Effector memory CD8-positive, alpha-beta T cell (primary cell): Measurements from ENCODE around the gene CNOT8.

Experiments used
- ATAC-seq: fragments of 150-1000 bp; cut with Tn5 transposase; replicated peaks from 2 replicates; pipeline ENCODE4 v1.10.0; 2021; ENCODE audit warnings: mild to moderate bottlenecking, moderate library complexity
- DNase-seq, 3 experiments: peaks; one replicate each; pipeline ENCODE4 v3.0.0; 2021
- H3K27ac Mint-ChIP-seq, 2 donors: one replicate each; pipeline ENCODE4 v1.8.0; 2022; ENCODE audit warnings: mild to moderate bottlenecking in 2 of 2, mixed read lengths in 2 of 2, moderate library complexity in 2 of 2
- H3K27me3 Mint-ChIP-seq, 2 donors: one replicate each; pipeline ENCODE4 v1.8.0; 2022; ENCODE audit warnings: mixed read lengths in 2 of 2
- H3K36me3 Mint-ChIP-seq: one replicate; pipeline ENCODE4 v1.8.0; 2022; ENCODE audit warnings: mild to moderate bottlenecking, moderate library complexity, mixed read lengths; ENCODE audit not compliant: insufficient read depth
- H3K4me1 Mint-ChIP-seq, 2 donors: one replicate each; pipeline ENCODE4 v1.8.0; 2022; ENCODE audit warnings: low read depth in 2 of 2, mixed read lengths in 2 of 2
- H3K4me3 Mint-ChIP-seq, 2 donors: one replicate each; pipeline ENCODE4 v1.8.0; 2022; ENCODE audit warnings: mild to moderate bottlenecking in 2 of 2, mixed read lengths in 2 of 2, moderate library complexity in 2 of 2
- H3K9me3 Mint-ChIP-seq, 2 donors: one replicate each; pipeline ENCODE4 v1.8.0; 2022; ENCODE audit warnings: mixed read lengths in 2 of 2

CNOT8 gene

DNA sequence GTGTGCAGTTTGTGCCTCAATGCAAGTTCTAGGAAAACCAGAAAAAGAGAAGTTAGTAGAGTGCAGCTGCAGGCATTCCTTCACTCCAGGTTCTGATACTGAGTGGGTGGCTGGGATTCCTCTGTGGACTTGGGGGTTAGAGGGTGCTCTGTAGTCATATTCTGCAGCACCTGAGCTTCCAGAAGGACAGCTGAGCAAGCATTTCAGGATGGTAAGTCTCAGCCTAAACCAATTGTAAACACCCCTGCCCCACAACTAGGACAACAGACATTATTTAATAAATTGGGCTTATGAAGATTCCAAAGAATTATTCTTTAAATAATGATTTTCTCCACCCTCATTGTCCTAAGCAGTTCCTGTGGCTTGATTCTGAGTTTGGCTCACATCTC is 17.2 kb upstream of the CNOT8 start:
- Mint-ChIP-seq H3K36me3 (no peaks in the 10 kb centered on the region), H3K27ac (no peak overlapping the region), H3K9me3 (no peaks in the 10 kb centered on the region), H3K27me3 (no peaks in the 10 kb centered on the region), H3K4me1 (no peaks in the 10 kb centered on the region), H3K4me3 (no peak overlapping the region)
- no peak for ATAC-seq
- no peak for DNase-seq

DNA sequence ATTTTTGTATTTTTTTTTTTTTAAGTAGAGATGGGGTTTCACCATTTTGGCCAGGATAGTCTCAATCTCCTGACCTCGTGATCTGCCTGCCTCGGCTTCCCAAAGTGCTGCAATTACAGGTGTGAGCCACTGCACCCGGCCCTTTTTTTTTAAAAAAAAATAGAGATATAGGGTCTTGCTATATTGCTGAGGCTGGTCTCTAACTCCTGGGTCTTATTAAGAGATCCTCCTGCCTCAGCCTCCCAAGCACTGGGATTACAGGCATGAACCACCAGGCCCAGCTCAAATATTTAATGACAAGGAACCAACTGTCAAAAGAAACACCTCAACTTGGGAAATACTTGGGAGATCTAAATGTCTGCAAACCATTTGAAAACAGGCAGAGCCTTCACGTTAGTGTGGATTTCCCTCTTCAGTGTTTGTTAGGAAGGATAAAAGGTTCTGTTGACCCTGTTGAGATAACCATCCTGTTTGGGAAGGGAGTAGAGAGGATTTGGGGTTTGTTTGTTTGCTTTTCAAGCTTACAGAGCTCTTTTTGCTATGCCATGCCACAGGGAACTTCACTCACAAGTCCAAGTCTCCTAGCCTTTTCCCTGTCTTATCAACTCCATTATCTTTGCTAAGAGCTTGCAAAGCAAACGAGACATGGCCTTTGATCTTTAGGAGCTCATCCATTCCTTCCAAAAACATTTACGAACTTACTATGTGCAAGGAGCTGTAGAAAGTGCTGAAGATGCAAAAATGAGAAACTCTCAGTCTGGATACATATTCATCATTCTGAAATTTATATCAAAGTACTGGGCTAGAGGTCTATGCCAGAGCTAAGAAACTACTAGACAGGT is 15.5 kb upstream of the CNOT8 start:
- no peaks in the 10 kb centered on the region for H3K9me3 Mint-ChIP-seq
- no peak overlapping the region for H3K27ac Mint-ChIP-seq
- no peaks in the 10 kb centered on the region for H3K27me3 Mint-ChIP-seq
- H3K4me3 Mint-ChIP-seq, result no peak overlapping the region
- ATAC-seq, result no peak
- no peaks in the 10 kb centered on the region for H3K4me1 Mint-ChIP-seq
- no peak for DNase-seq
- H3K36me3 Mint-ChIP-seq, result peaks cover 5% of the 10 kb centered on the region

DNA sequence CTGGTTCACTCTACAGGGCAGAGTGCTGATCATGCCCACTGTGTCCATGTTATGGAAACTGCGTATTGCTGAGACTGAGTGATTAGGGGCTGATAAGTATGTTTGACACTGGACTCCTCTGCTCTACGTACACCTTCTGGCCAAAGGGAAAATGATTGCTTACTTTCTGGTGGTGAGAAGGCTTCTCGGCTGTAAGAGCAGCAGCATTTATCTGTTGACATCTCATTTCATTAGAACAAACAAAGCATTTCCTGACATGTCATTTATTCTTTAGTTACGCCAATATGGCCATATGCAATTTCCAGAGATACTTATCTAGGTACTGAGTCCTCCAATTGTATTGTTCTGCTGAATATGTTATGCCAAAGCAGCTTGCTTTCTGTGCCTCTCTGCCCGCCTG is 13.6 kb upstream of the CNOT8 start:
- Mint-ChIP-seq H3K4me3 (no peak overlapping the region), H3K27ac (no peak overlapping the region), H3K4me1 (no peaks in the 10 kb centered on the region), H3K36me3 (peaks cover 5% of the 10 kb centered on the region), H3K27me3 (no peaks in the 10 kb centered on the region), H3K9me3 (no peaks in the 10 kb centered on the region)
- no peak for DNase-seq
- ATAC-seq, result no peak

DNA sequence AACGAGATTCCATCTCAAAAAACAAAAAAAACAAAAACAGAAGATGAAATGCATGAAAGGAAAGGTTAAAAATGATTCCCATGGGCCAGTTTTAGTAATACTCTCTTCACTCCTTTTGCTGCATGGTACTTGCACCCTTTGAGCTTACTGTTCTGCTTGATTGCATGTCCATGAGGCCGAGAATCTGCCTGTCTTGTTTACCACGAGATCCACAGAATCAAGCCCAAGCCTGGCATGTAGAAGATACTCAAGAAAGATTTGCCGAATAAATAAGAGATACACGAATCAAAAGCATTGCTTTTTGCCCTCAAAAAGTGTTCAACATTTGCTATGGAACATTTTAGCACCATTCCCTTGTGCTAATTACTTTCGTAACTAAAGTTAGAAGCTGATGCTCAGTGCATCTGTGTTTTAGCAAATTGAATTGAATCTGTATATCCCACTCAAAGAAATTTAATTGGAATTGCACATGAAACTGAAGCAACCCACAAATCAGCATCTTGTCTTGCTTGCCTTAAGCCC is 9.1 kb upstream of the CNOT8 start:
- Mint-ChIP-seq H3K9me3 (no peaks in the 10 kb centered on the region), H3K27ac (no peak overlapping the region), H3K27me3 (no peaks in the 10 kb centered on the region), H3K36me3 (peaks cover 5% of the 10 kb centered on the region), H3K4me1 (no peaks in the 10 kb centered on the region), H3K4me3 (no peak overlapping the region)
- DNase-seq (no peak), ATAC-seq (no peak)

DNA sequence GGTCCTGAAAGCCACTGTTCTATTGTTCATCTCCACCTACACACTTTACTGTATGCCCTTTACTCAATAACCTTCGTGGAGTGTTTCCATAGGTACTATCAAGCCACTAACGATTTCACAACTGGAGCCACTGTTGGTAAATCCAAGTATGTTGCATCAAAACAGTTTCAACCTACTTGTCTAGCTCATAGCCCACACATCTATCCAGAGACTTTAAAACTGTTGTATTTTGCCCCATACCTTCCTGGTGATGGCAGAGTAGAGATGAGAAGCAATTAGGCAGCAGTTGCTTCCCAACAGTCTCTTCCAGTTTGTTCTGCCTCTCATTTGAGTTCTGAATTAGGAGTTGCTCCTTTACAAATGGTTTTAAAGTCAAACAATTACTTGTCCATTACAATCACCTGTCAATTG is 8.6 kb upstream of the CNOT8 start:
- H3K36me3 Mint-ChIP-seq, result peaks cover 5% of the 10 kb centered on the region
- no peaks in the 10 kb centered on the region for H3K27me3 Mint-ChIP-seq
- no peak for ATAC-seq
- no peaks in the 10 kb centered on the region for H3K4me1 Mint-ChIP-seq
- H3K4me3 Mint-ChIP-seq, result no peak overlapping the region
- H3K27ac Mint-ChIP-seq, result peak overlapping the region in 1 of 2 donors; percentile 38
- H3K9me3 Mint-ChIP-seq, result no peaks in the 10 kb centered on the region
- DNase-seq, result no peak

DNA sequence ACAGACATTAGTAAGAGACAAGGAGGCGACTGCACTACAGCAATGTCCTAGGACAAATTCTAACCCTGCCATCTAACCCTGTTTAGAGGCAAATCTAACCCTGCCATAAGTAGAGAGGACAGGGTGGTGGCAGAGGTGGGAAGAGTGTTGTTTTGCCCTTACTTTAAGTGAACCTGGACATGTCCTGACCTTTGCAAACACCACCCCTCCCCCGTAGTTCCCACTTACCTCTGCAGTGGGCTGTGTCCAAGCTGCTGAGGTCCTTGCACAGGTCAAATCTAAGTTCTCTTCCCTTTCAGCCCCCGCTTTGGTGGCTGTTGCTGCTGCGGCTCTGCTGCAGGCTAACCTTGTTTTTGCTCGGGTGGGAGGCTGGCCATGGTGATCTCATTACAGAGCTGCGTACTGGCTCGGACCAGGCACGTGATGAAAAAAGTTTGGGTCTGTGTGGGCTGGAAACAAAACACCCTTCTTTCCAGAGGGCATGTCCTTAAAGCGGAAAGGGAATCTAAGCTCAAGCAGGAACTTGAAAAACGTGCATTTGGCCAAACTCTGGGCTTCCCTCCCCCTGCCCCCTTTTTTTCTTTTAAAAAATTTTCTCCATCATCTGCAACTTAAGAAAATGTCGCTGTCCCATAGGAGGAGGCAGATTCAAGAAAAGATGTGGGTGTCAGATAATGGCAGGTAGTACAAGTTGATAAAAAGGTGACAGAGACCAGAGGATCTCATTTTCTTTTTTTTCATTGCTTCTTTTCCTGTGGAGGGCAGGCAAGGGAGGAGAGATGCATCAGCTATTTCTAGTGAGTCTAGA is 8.0 kb upstream of the CNOT8 start, which contains the start of gene FAXDC2:
Gene FAXDC2 (minus strand): TSS at position 349 of the 808 bp plus-strand sequence. CDS start 12,425 bp downstream, outside the sequence.
- Mint-ChIP-seq H3K9me3 (no peaks in the 10 kb centered on the region), H3K36me3 (peaks cover 5% of the 10 kb centered on the region), H3K4me3 (no peak within 1 kb of the TSS), H3K4me1 (no peaks in the 10 kb centered on the region), H3K27ac (peak within 1 kb of the TSS in 1 of 2 donors; percentile 38), H3K27me3 (no peaks in the 10 kb centered on the region)
- DNase-seq (no peak), ATAC-seq (no peak)

DNA sequence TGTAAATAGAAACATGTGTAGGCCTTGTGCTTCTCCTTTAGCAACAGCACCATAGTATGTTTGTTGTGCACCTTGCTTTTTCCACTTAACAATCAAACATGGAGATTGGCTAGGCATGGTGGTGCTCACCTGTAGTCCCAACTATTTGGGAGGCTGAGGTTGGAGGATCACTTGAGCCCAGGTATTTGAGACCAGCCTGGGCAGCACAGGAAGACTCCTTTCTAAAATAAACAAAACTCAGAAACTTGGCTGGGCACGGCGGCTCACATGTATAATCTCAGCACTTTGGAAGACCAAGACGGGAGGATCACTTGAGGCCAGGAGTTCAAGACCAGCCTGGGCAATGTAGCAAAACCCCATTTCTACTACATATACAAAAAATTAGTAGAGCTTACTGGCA is 7.1 kb upstream of the CNOT8 start:
- ATAC-seq (no peak), DNase-seq (no peak)
- Mint-ChIP-seq H3K27ac (no peak overlapping the region), H3K27me3 (no peaks in the 10 kb centered on the region), H3K9me3 (no peaks in the 10 kb centered on the region), H3K4me3 (no peak overlapping the region), H3K36me3 (peaks cover 5% of the 10 kb centered on the region), H3K4me1 (no peaks in the 10 kb centered on the region)

DNA sequence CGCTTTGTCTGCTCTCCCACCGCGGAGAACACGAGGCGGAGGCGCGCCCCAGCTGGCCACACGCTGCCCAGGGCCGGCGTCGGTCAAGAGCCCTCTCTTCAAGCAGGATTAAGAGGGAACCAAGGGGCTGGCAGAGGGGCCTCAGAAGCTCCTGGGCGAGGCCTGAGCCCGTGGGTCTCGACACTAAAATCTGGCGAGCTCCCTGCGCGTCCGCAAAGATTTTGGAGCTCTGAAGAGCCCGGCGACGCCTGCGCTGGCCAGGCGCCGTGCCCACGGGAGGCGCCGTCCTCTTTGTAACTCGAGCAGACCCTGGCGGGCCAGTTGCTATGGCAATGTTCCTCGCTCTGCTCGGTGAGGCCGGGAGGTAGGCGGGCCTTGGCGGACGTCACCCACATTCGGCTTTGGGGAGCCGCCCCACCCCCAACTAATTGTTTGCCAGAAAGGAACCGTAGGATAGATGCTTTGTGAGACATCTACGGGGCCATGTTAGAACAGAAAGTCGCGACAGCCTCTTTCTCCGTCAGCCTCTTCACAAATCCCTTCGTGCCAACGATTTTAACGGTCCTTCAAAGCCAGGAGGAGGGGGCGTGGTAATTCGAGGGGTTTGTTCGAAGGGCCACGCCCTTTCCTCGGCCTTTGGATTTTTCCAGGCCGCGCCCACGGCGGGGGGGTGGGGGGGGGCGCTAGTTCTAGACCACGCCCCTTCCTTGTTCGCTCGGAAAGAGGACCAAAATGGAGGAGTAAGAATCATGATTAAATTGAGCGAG is 714 bp upstream of the CNOT8 start:
- H3K36me3 Mint-ChIP-seq, result peaks cover 20% of the 10 kb centered on the region
- DNase-seq, result peak; percentile 82 to 85 (median 84)

DNA sequence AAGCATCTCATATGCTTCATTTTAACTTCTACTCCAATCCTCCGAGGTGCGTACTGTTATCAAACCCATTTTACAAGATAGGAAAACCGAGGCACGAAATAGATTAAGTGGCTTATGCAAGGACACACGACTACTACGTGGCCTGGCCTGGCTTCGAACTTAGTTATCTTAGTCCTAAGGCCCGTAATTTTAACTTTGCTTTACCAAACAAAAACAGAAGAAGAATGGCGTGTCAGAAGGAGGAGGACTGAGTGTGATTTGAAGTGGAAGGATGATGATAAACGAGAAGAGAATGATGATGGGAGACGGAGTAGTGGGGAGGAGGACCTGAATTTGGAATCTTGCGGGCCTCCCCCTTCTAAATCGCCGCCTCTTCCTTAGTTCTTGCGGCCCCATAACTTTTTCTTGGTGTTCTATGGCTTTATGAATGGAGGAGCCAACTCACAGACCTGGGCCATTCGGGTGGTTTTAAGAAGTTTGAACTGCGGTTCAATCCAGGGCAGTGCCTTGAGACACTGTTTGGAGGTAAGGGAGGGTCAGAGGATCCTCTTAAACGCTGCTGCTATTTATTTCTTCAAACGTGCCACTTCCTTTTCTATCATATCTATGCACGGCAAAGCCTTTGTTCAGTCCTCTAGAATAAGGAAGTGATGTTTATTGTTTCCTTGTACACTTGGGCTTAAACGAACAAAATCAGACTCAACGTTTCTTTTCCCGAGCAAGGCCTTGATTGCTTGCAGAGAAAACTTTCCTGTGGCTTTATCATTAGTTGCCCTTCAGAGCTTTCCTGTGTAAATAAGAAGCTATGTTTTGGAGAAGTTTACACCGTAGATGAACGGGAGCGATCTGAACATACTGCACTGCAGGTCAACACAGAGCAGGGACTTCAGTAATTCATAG is 795 bp downstream of the CNOT8 start:
- H3K36me3 Mint-ChIP-seq, result peaks cover 27% of the 10 kb centered on the region
- H3K27ac Mint-ChIP-seq, result peak overlapping the region; percentile 96 to 99

More for the DNA sequence above, 714 bp upstream of the CNOT8 start:
- Mint-ChIP-seq H3K9me3 (no peaks in the 10 kb centered on the region), H3K4me1 (peaks cover 34 to 47% of the 10 kb centered on the region in 2 donors), H3K27ac (peak overlapping the region; percentile 96 to 99), H3K27me3 (no peaks in the 10 kb centered on the region), H3K4me3 (peak overlapping the region; percentile 91 to 98)
- ATAC-seq, result peak; percentile 63

DNA sequence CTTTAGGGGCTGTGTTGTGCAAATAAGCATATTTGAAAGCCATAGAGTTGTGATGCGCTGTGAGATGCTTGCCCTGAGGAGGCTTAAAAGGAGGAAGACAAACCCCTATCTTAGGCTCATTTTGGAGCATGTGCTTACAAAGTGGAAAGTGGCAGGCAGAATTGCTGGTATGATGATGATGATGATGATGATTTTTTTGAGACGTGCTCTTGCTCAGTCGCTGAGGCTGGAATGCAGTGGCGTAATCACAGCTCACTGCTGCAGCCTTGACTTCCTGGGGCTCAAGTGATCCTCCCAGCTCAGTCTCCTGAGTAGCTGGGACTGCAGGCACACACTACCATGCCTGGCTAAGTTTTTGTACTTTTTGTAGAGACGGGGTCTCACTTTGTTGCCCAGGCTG is 1.7 kb downstream of the CNOT8 start:
- H3K36me3 Mint-ChIP-seq, result peaks cover 36% of the 10 kb centered on the region
- peak overlapping the region; percentile 96 to 99 for H3K27ac Mint-ChIP-seq
- peak overlapping the region; percentile 91 to 98 for H3K4me3 Mint-ChIP-seq
- ATAC-seq (no peak), DNase-seq (no peak)
- H3K4me1 Mint-ChIP-seq, result peaks cover 41 to 51% of the 10 kb centered on the region in 2 donors
- no peaks in the 10 kb centered on the region for H3K27me3 Mint-ChIP-seq
- no peaks in the 10 kb centered on the region for H3K9me3 Mint-ChIP-seq

More for the DNA sequence above, 795 bp downstream of the CNOT8 start:
- DNase-seq (peak in 1 of 3 experiments; percentile 21), ATAC-seq (no peak)
- Mint-ChIP-seq H3K9me3 (no peaks in the 10 kb centered on the region), H3K27me3 (no peaks in the 10 kb centered on the region), H3K4me1 (peaks cover 41 to 51% of the 10 kb centered on the region in 2 donors), H3K4me3 (peak overlapping the region; percentile 91 to 98)

DNA sequence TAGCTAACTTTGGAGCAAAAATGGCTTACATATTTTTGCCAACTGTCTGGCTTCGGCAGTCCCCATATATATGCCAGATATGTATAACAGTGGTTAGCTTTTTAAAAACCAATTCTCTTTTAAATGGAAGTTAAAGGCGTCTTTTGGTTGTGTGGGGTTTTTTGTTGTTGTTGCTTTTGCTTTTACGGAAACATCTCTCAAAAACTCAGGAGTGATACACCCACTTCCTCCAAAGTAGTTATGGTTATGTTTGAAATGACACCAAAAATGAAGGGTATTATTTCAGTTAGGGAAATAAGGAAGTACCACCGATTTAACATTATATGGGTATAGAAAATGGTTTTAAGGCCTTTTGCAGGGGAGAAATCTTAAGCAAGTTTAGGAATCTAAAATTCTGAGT is 2.3 kb downstream of the CNOT8 start:
- Mint-ChIP-seq H3K27ac (peak overlapping the region; percentile 96 to 99), H3K36me3 (peaks cover 42% of the 10 kb centered on the region), H3K9me3 (no peaks in the 10 kb centered on the region), H3K27me3 (no peaks in the 10 kb centered on the region), H3K4me3 (peak overlapping the region; percentile 91 to 98), H3K4me1 (peaks cover 41 to 51% of the 10 kb centered on the region in 2 donors)
- no peak for DNase-seq
- ATAC-seq, result no peak

DNA sequence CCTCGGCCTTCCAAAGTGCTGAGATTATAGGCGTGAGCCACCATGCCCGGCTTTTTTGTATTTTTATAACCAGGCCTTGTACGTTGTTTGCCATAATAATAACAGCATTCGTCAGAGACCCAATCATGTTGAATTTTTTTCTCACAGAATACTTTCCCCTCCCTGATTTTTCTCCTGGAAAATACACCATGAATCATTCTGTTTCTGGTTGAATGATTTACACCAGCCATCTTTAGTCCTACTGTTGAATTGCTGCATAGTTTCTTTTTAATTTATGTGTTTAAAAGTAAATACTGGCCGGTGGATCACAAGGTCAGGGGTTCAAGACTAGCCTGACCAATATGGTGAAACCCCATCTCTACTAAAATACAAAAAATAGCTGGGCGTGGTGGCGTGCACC is 3.5 kb downstream of the CNOT8 start:
- no peak for DNase-seq
- peak overlapping the region; percentile 37 to 56 for H3K4me3 Mint-ChIP-seq
- H3K36me3 Mint-ChIP-seq, result peaks cover 54% of the 10 kb centered on the region
- no peaks in the 10 kb centered on the region for H3K9me3 Mint-ChIP-seq
- H3K27ac Mint-ChIP-seq, result peak overlapping the region; percentile 96 to 99
- no peak for ATAC-seq
- peaks cover 42 to 55% of the 10 kb centered on the region in 2 donors for H3K4me1 Mint-ChIP-seq
- no peaks in the 10 kb centered on the region for H3K27me3 Mint-ChIP-seq
